IPS DF 19.7 (cell line): Measurements from ENCODE around the gene PGLYRP1.

Experiments used
- DNase-seq: peaks from one replicate; pipeline ENCODE4 v3.0.0-alpha.2; 2013; ENCODE audit warnings: low read depth, low spot score

The PGLYRP1 gene

GRCh38 chr19:46002678-46003275 is 20.1 kb downstream of the PGLYRP1 start:
- DNase-seq, result no peak

- DNase-seq, result no peak
These were observed 22.2 kb downstream of the PGLYRP1 start for GRCh38 chr19:46000491-46001246.

- no peak for DNase-seq
These were observed 23.2 kb downstream of the PGLYRP1 start for GRCh38 chr19:45999653-46000121.

- DNase-seq, result no peak
These were observed 24.0 kb downstream of the PGLYRP1 start for GRCh38 chr19:45998834-45999233.

- no peak for DNase-seq
These were observed 25.9 kb downstream of the PGLYRP1 start for GRCh38 chr19:45996933-45997332.

GRCh38 chr19:45995715-45996385 is 27.0 kb downstream of the PGLYRP1 start:
- no peak for DNase-seq

GRCh38 chr19:45994998-45995714 is 27.7 kb downstream of the PGLYRP1 start, which contains the start of gene CCDC61:
TSS of gene CCDC61 (plus strand) at chr19:45995467. CDS start at chr19:46003019, 7,552 bp downstream.
- DNase-seq, result peak; percentile 96

- DNase-seq, result no peak
These were observed 28.3 kb downstream of the PGLYRP1 start for GRCh38 chr19:45994456-45994997.

- DNase-seq, result no peak
These were observed 32.6 kb downstream of the PGLYRP1 start for GRCh38 chr19:45990113-45990728.

- no peak for DNase-seq
These were observed 37.5 kb downstream of the PGLYRP1 start for GRCh38 chr19:45985321-45985720.

- no peak for DNase-seq
These were observed 41.5 kb downstream of the PGLYRP1 start for GRCh38 chr19:45981350-45981749.

- DNase-seq, result no peak
These were observed 44.7 kb downstream of the PGLYRP1 start for GRCh38 chr19:45978156-45978555.

- DNase-seq, result no peak
These were observed 46.7 kb downstream of the PGLYRP1 start for GRCh38 chr19:45976178-45976577.

- no peak for DNase-seq
These were observed 47.4 kb downstream of the PGLYRP1 start for GRCh38 chr19:45975306-45976070.

- no peak for DNase-seq
These were observed 49.1 kb downstream of the PGLYRP1 start, which contains the start of gene NOVA2 for GRCh38 chr19:45973553-45974338. TSS of gene NOVA2 (minus strand) at chr19:45973865. CDS start at chr19:45973351, 514 bp downstream.

GRCh38 chr19:45972947-45973540 is 49.8 kb downstream of the PGLYRP1 start:
- DNase-seq, result no peak

GRCh38 chr19:45972081-45972946 is 50.5 kb downstream of the PGLYRP1 start:
- no peak for DNase-seq
